Calu3 (cell line): ENCODE measurements around the gene SLC37A1. TPM values are rescaled to one million over a fixed set of nuclear protein-coding genes. Genes with fewer than 3 reads are reported as not detected.

Source experiments
- BruUV-seq: library from RNA; stranded (reverse); fragments of 400-500 nt; replicated peaks from 2 replicates; lab custom pipeline; 2021; lab: Mats Ljungman, UMichigan
- CTCF ChIA-PET: fragments of 300-600 bp; sonication (Branson Sonifier 250); formaldehyde crosslinking; loops from one replicate; lab custom pipeline; 2022; ENCODE audit warnings: antibody characterized with exemption; lab: Charles Lee
- DNase-seq: peaks from one replicate; pipeline ENCODE4 v3.0.0; 2022
- H3K27ac Mint-ChIP-seq: one replicate; pipeline ENCODE4 v1.8.0; 2022; ENCODE audit warnings: mixed read lengths; ENCODE audit not compliant: unreplicated experiment
- H3K27me3 Mint-ChIP-seq: one replicate; pipeline ENCODE4 v1.8.0; 2022; ENCODE audit warnings: mixed read lengths; ENCODE audit not compliant: unreplicated experiment
- H3K36me3 Mint-ChIP-seq: one replicate; pipeline ENCODE4 v1.8.0; 2022; ENCODE audit warnings: mild to moderate bottlenecking, moderate library complexity, mixed read lengths; ENCODE audit not compliant: insufficient read depth, unreplicated experiment
- H3K4me1 Mint-ChIP-seq: one replicate; pipeline ENCODE4 v1.8.0; 2022; ENCODE audit warnings: mild to moderate bottlenecking, low read depth, mixed read lengths; ENCODE audit not compliant: unreplicated experiment
- H3K4me3 Mint-ChIP-seq: one replicate; pipeline ENCODE4 v1.8.0; 2022; ENCODE audit warnings: mild to moderate bottlenecking, low read depth, moderate library complexity, mixed read lengths; ENCODE audit not compliant: unreplicated experiment
- H3K9me3 Mint-ChIP-seq: one replicate; pipeline ENCODE4 v1.8.0; 2022; ENCODE audit warnings: low read depth, mixed read lengths; ENCODE audit not compliant: unreplicated experiment
- intact Hi-C: fragments of 100-400 bp; cut with micrococcal nuclease; formaldehyde crosslinking; loops from one replicate; pipeline ENCODE4 v1.10.0; 2022; ENCODE audit not compliant: unreplicated experiment
- total RNA-seq: library from RNA; stranded (reverse); gene quantifications from 2 replicates; pipeline ENCODE4 v1.2.3, GENCODE V29; 2022
- TF ChIP-seq, protein P1 (sequence below): fragments of 200-600 bp; IDR thresholded peaks from one replicate; pipeline ENCODE4 v1.8.0; 2022; ENCODE audit warnings: antibody characterized with exemption; ENCODE audit not compliant: unreplicated experiment

Gene SLC37A1
- total RNA-seq, 1 experiment from 2014 or later = 24.9 TPM

DNA sequence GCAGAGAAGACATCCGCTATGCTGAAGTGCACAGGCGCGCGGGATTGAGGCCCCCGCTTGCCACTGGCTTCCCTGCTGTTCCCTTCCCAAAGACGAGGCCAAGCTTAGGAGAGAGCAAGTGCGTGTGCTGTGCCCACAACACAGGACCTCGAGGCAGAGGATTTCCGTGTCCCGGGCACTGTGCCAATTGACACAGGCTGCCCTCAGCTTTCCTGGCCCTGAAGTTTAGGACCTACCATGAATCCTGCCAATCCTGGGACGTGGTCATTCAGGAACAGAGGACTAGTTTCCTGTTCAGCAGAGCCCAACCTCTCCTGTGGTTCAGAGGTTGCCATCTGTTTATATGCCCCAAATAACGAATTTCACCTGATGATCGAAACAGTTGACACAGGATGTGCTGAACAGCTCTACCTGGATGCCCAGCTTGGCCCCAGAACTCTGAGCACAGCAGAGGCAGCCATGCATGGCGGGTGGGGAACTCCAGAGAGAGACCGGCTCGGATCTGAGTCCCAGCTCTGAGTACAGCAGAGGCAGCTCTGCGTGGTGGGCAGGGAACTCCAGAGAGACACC is 22.0 kb downstream of the SLC37A1 start:
- Mint-ChIP-seq H3K27ac (no peak overlapping the region), H3K4me1 (no peaks in the 10 kb centered on the region), H3K9me3 (no peaks in the 10 kb centered on the region), H3K4me3 (no peak overlapping the region), H3K36me3 (peaks cover 11% of the 10 kb centered on the region), H3K27me3 (no peaks in the 10 kb centered on the region)
- BruUV-seq = no TSS peak
- intact Hi-C loops = no loop called here
- CTCF ChIA-PET = no interaction called here
- DNase-seq = no peak
- TF ChIP-seq, protein P1, sequence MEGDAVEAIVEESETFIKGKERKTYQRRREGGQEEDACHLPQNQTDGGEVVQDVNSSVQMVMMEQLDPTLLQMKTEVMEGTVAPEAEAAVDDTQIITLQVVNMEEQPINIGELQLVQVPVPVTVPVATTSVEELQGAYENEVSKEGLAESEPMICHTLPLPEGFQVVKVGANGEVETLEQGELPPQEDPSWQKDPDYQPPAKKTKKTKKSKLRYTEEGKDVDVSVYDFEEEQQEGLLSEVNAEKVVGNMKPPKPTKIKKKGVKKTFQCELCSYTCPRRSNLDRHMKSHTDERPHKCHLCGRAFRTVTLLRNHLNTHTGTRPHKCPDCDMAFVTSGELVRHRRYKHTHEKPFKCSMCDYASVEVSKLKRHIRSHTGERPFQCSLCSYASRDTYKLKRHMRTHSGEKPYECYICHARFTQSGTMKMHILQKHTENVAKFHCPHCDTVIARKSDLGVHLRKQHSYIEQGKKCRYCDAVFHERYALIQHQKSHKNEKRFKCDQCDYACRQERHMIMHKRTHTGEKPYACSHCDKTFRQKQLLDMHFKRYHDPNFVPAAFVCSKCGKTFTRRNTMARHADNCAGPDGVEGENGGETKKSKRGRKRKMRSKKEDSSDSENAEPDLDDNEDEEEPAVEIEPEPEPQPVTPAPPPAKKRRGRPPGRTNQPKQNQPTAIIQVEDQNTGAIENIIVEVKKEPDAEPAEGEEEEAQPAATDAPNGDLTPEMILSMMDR = no peak

DNA sequence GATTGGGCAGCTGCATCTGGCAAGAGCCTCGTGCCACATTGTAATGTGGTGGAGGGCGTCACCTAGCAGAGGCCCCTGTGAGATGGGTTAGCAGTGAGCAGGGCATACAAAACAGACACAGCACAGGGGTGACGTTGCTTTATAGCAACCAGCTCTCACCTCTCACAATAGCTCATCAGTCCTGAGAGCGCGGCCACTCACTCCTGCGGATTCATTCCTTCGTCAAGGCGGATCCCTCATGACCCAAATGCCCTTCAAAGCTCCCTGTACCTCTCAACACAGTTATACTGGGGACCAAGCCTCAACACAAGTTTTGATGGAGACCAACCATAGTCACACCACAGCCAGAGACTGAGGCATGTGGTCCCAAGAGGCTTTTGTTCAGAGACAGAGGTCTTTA is 22.9 kb downstream of the SLC37A1 start:
- CTCF ChIA-PET = interaction anchor here (1.3 kb wide), 1 partner anchor 18 kb away, joined by 4 read pairs; no protein-coding TSS in a partner anchor
- Mint-ChIP-seq H3K27ac (no peak overlapping the region), H3K36me3 (peaks cover 11% of the 10 kb centered on the region), H3K4me1 (no peaks in the 10 kb centered on the region), H3K27me3 (no peaks in the 10 kb centered on the region), H3K9me3 (no peaks in the 10 kb centered on the region), H3K4me3 (no peak overlapping the region)
- no TSS peak for BruUV-seq
- intact Hi-C loops = no loop called here
- TF ChIP-seq, protein P1 = no peak
- DNase-seq = no peak

DNA sequence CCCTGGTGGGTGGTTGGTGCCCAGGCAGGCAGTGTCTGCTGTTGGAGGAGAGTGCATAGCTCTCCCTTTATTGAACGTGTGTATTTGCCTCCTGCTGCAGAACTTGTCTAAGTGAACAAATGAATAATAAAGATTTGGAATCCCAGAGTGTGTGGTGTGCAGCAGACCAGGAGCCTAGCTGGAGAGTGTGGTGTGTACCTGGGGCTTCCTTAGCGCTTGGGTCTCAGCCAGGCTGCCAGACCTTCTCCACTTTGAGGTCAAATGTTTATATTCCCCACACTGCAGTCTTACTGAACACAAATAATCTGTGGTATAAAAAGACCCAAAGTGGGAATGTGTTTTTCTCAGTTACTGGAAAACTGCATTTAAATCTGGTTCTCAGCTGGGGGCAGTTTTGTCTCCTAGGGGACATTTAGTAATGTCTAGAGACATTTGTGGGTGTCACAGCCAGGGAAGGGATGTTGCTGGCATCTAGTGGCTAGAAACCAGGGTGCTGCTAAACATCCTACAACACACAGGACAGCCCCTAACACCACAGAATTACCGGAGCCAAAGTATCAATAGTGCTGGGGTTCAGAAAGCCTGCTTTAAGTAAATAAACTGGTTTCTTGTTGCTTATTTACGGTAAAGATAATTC is 23.6 kb downstream of the SLC37A1 start:
- Mint-ChIP-seq H3K4me3 (no peak overlapping the region), H3K27me3 (no peaks in the 10 kb centered on the region), H3K27ac (no peak overlapping the region), H3K36me3 (peaks cover 11% of the 10 kb centered on the region), H3K4me1 (no peaks in the 10 kb centered on the region), H3K9me3 (no peaks in the 10 kb centered on the region)
- TF ChIP-seq, protein P1 = no peak
- CTCF ChIA-PET = interaction anchor here (1.3 kb wide), 1 partner anchor 19 kb away, joined by 4 read pairs; no protein-coding TSS in a partner anchor
- intact Hi-C loops = no loop called here
- no TSS peak for BruUV-seq
- no peak for DNase-seq

DNA sequence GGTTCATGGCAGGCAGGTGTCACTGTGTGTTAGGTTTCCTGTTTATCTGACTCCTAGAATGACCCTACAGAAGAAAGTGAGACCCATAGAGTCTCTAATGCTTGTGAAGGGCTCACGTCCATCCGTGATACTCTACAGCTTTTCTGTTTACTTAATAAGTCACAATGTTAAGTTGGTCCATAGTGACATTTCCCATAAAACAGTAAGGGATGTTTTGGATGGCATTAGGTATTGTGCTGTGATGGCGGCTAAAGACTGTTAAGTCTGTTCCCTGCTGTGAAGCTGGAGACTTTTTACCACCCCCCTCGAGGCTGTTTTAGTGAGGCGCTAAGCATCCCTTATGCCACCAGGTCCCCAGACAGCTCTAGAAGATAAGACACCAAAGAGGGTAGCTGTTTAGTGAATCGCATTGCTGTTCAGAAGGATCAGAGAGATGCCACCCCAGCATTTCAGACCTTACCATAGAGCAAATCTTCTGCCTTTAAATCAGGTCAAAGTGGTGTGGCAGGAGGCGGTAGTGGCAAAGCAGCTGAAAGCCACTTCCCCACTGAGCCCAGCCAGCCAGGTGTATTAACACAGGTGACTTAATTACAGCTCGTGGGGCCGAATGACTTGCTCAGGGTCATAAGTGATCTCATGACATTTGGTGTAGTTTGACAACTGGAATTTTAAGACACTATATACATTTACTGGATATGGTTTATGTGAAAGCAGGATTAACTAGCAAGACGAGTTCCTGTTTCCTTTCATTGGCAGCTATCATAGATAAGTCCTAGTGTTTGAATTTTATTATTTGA is 25.0 kb downstream of the SLC37A1 start:
- DNase-seq = no peak
- TF ChIP-seq, protein P1 = no peak
- no peaks in the 10 kb centered on the region for H3K9me3 Mint-ChIP-seq
- peaks cover 11% of the 10 kb centered on the region for H3K36me3 Mint-ChIP-seq
- H3K27me3 Mint-ChIP-seq = no peaks in the 10 kb centered on the region
- no peak overlapping the region for H3K4me3 Mint-ChIP-seq
- no TSS peak for BruUV-seq
- intact Hi-C loops = no loop called here
- no peaks in the 10 kb centered on the region for H3K4me1 Mint-ChIP-seq
- H3K27ac Mint-ChIP-seq = no peak overlapping the region
- CTCF ChIA-PET = no interaction called here
